NCI-H2196 treated with DMSO at 0.1 percent for 48 hours (cell line): Measurements from ENCODE around the gene COX17.

Experiments used
- DNase-seq: peaks from one replicate; lab custom pipeline; 2025; ENCODE audit not compliant: unreplicated experiment; lab: John Stamatoyannopoulos, UW

COX17 gene

GRCh38 chr3:119675188-119675874, 1.9 kb downstream of the COX17 start:
- DNase-seq: no peak

DNA sequence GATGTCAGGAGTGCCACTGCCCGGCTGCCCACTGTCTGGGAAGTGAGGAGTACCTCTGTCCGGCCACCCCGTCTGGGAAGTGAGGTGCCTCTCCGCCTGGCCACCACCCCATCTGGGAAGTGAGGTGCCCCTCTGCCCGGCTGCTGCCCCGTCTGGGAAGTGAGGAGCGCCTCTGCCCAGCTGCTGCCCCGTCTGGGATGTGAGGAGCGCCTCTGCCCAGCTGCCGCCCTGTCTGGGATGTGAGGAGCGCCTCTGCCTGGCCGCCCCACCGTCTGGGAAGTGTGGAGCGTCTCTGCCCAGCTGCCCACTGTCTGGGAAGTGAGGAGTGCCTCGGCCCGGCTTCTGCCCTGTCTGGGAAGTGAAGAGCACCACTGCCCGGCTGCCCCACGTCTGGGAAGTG, 3.3 kb downstream of the COX17 start:
- DNase-seq: no peak

DNA sequence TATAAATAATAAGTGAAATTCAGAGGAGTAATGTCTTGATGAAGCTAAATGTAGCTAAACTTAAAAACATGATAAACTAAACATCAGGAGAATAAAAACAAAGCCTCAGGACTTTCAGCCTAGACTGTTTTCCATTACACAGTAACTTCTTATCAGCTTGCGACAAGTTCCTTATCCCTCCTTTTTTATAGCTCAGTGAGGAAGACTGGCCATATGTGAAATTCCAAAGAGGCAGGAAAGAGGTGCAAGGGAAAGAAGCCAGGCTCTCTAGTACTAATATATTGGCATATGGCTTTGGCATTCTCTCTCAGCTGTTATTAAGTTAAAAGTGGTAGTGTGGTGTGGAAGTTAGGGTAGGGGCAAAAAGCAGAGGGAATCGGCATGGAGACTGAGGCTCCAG, 4.4 kb downstream of the COX17 start:
- DNase-seq: no peak

DNA sequence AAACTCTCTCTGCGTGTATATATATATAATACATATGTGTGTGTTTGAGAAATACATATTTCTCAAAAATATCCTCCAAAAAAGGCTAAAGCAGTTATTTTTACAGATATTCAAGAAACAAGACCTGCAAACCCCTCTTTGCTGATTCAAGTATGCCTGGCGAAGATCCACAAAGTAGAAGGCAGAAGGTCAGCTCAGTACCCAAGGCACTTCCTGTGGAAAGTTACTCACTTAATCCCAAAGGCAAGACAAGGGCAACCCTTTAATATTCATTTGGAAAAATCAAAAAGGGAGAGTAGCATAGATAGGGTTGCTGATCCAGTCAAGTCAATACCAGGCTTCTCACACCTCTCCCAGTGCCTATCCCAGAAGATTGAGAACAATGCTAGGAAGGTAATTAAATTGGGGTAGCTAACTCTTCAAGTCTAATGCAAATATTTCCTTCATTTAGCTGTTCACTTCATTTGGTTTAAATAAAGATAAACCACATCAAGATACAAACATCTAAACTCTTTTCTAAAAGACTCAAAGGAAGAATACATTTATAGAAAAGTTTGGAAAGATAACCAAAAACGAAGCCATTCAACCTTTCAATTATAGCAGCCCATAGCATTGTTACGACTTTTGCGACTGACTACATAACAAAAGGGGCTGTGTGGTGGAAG, 7.2 kb downstream of the COX17 start:
- DNase-seq: no peak

- no peak for DNase-seq
These were observed 11.1 kb downstream of the COX17 start for GRCh38 chr3:119665954-119666559.

GRCh38 chr3:119664850-119665379, 12.3 kb downstream of the COX17 start:
- no peak for DNase-seq

- DNase-seq: no peak
These were observed 12.8 kb downstream of the COX17 start for GRCh38 chr3:119664370-119664769.

DNA sequence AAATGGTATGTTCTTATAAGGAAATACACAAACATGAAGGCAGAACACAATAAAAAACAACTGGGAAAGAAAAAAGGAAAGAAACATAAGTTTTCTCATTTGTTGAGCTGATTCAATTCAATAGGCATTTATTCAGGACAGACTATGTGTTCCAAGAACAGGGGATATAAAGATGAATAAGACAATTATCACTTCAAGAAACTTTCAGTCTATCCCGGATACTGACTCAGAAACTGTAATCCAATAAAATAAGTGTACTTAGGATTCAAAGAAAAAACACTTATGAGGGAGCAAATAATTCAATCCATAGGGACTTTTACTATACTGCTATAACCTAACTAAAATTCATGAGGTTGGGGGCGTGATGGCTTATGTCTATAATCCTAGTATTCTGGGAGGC, 13.3 kb downstream of the COX17 start:
- DNase-seq: no peak

GRCh38 chr3:119662604-119663373, 14.4 kb downstream of the COX17 start:
- DNase-seq: peak; percentile 34

GRCh38 chr3:119660474-119661440, 16.4 kb downstream of the COX17 start, which contains the start of gene POPDC2:
Gene POPDC2 (minus strand): TSS chr3:119660589. CDS start chr3:119660423, 166 bp downstream.
- DNase-seq: no peak

DNA sequence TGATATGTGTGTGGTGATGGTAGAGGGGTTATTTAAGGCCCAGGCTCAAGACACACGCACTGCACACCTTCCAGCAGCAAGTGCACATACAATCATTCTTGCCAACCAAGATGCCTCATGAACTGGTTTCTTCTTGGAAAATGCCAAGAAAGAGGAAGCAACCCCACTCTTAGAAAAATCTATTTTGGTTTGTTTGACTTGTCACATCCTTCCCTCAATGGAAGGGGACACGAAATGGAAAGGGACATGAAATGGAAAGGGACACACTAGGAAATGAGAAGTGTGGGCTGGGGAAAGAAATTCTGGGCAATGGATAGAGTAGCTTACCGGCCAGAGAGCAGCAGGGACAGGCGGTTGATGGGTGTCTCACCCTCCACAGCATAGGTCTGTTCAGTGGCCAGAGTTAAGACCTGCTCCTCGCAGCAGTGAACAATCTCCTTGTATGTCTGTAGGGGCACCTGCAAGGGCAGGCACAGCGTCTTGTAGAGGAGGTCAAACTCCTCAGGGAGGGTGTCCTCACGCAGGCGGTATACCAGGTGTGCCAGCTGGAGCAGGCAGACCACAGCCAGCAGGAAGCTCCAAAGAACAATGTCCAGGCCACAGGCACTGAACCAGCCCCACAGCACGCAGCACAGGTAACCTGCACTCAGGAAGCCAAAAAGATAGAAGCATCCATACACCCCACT, 17.5 kb downstream of the COX17 start:
- DNase-seq: no peak

GRCh38 chr3:119658994-119659393, 18.2 kb downstream of the COX17 start:
- DNase-seq: no peak

DNA sequence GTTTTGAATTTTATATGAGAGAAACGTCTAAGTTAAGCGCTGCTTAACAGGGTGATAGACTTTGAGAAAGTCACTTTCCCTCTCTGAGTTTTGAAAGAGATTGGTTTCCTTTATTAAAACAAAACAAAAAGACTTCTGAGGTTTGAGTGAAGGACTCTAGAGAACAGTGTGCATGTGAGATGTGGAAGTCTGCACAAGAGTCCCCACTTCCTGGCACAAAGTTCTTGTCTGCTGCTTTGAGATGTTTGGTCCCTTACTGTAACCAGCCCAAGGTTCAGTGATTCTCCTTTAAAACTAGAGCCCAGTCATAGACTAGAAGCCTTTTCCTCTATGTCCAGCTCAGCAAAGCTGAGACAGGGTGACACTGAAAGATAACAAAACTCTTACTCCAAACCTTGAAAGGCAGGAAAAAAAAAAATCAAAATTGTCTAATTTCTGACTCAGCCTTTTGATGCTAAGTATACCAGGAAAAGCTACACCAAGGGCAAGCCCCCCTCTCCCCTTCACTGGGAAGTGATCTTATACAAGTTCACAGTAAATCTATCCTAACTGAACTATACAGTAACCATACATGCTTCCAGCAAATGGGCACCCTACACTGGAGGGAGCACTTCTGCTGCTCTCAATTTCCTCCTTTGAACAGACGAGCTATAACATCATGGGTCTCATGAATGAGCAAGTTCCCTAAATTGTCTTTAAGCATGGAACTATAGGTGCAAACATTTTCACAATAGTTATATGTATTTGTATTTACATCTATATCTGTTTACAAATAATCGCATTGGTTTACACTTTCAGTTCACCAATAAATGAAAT, 19.1 kb downstream of the COX17 start:
- no peak for DNase-seq

GRCh38 chr3:119653876-119654275, 23.3 kb downstream of the COX17 start:
- no peak for DNase-seq

DNA sequence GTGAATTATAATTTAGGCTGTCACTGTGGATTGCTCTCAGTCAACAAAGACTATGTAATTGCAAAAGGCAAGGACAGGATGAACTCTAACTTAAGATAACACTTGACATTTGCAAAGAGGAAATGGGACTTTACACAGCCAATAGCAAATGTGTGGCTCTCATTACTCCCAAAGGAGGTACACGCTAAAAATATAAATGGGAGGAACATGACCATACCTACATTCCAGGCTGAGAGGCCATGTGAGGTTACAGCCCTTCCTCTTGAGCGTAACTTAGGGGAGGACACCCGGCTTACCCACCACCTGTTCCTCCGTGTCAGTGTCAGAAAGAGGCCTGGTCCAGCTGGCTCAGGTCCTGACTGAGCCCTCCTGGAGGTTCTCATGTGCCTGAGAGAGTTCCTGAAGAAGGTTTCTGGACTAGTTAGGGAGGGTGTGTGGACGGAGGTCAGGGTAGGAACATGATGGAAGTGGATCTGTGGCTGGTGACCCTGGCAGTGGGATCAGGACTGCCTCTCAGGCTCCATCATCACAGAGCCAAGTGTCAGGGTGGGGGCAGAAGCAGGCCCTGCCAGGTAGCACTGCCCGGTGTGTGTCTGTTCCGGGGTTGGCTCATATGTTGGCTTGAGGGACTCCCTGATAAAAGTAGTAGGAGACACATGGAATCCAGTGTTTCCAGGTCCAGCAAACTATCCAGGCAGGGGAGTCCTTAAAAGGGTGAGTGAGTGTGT, 24.7 kb downstream of the COX17 start:
- no peak for DNase-seq

GRCh38 chr3:119649761-119650160, 27.4 kb downstream of the COX17 start:
- DNase-seq: no peak

DNA sequence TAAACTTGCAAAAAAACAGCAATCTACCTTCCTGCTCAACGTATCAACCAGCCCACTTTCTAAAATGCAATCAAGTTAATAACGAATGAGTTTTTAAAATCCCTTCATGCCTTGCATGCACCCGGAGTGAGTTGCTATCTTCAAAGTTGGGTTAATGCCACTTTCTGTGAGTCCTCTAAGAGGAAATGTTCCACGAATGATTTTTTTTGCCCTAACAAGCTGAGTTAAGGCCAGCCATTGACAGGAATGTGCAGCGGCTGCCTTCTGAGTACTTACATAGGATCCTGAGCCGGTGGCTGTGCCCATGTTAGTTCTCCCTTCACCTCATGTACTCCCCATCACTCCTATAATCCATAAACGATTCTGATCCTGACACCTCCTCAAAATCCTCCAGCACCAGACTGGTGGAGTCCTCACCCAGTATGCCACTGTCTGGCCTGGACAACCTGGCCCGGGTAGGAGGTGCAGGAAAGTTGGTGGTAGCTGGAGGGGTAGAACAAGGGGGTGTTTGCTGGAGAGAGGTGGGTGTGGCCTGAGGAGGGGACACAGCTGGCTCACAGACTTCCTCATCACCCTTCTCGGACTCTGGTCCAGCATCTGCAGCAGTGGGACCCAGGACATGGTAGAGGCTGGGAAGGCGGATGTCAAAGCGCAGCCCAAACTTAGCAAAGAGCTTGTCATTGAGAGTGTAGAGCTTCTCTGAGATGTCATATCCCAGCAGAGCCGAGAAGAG, 29.2 kb downstream of the COX17 start:
- no peak for DNase-seq
